ENCODE results near the gene EWSR1. TPM values are rescaled to one million over a fixed set of nuclear protein-coding genes. Genes with fewer than 3 reads are reported as not detected.

EWSR1 gene
- total RNA-seq, 1 experiment from 2014 or later = 462 TPM

- H3K4me2 ChIP-seq (ENCODE audit: insufficient read depth, insufficient read length, low read length) = no peak overlapping the region
- H3K4me1 Mint-ChIP-seq = peaks cover 2 to 3% of the 10 kb centered on the region in 2 experiments; a peak in 2 of 4 replicates
- H4K91ac ChIP-seq (ENCODE audit: insufficient read length, low read depth, low read length) = no peak overlapping the region
- H3T11ph ChIP-seq (ENCODE audit: low read length) = no peak overlapping the region
- TF ChIP-seq CTCF (conservative IDR thresholded peaks at IDR 0.05) = no peak
- no CpG with 5 or more reads among the region's 34 CpGs for WGBS (ENCODE audit: extremely low coverage, insufficient read length, low lambda C conversion rate)
- no peak overlapping the region for H3K18ac ChIP-seq (ENCODE audit: insufficient read length, low read depth, low read length)
- H3K14ac ChIP-seq (ENCODE audit: insufficient read depth, low read length) = no peak overlapping the region
- peaks cover 3% of the 10 kb centered on the region for H4K20me1 ChIP-seq (ENCODE audit: control insufficient read depth, insufficient read depth, insufficient read length)
- no peaks in the 10 kb centered on the region for H3K79me2 ChIP-seq (ENCODE audit: insufficient read depth, low read length)
- no peak overlapping the region for H2AFZ ChIP-seq (ENCODE audit: low read length)
- H3K27me3 Mint-ChIP-seq (ENCODE audit: low read depth) = no peaks in the 10 kb centered on the region
- H3K56ac ChIP-seq (ENCODE audit: insufficient read length, low read depth, low read length) = no peak overlapping the region
- no peaks in the 10 kb centered on the region for H3K9me3 ChIP-seq (ENCODE audit: control insufficient read depth, low read depth, low read length)
- H4K8ac ChIP-seq (replicated peaks; ENCODE audit: insufficient read length, low read depth, low read length) = no peak overlapping the region
- H4K5ac ChIP-seq (ENCODE audit: insufficient read length, low read depth, low read length) = no peak overlapping the region
- H2AK5ac ChIP-seq (ENCODE audit: insufficient read length, low read length) = no peak overlapping the region
- H3K23me2 ChIP-seq (ENCODE audit: insufficient read length, low read depth, low read length, poor library complexity, severe bottlenecking) = no peaks in the 10 kb centered on the region
- H3K27ac ChIP-seq (ENCODE audit: insufficient read length, low read depth, low read length) = no peak overlapping the region
- H3K9ac ChIP-seq (ENCODE audit: extremely low read depth, insufficient read length, low read length) = no peak overlapping the region
- no peak overlapping the region for H2BK120ac ChIP-seq (ENCODE audit: low read depth, low read length, poor library complexity, severe bottlenecking)
- no peak overlapping the region for H3K23ac ChIP-seq (ENCODE audit: insufficient read length, low read depth, low read length)
- H2BK12ac ChIP-seq (ENCODE audit: insufficient read length, low read depth, low read length) = no peak overlapping the region
- no peak overlapping the region for H3K4me3 Mint-ChIP-seq
- H2BK20ac ChIP-seq (ENCODE audit: low read depth, low read length, poor library complexity, severe bottlenecking) = no peak overlapping the region
- no peaks in the 10 kb centered on the region for H3K9me3 Mint-ChIP-seq
- H3K4ac ChIP-seq (ENCODE audit: low read depth, low read length) = no peak overlapping the region
- no peaks in the 10 kb centered on the region for H3K79me1 ChIP-seq (ENCODE audit: insufficient read depth, low read depth, low read length, poor library complexity, severe bottlenecking)
- peaks cover 3 to 27% (median 25%) of the 10 kb centered on the region in 3 experiments; a peak in 6 of 7 replicates for H3K36me3 Mint-ChIP-seq (ENCODE audit: insufficient read depth in 1 of 3, low read depth in 3 of 3)
- no peaks in the 10 kb centered on the region for H3K27me3 ChIP-seq (ENCODE audit: insufficient read depth, low read length)
- no peak overlapping the region for H2BK5ac ChIP-seq (ENCODE audit: insufficient read length, low read length)
- H3K4me1 ChIP-seq (ENCODE audit: insufficient read depth, low read length) = no peaks in the 10 kb centered on the region
- H2BK15ac ChIP-seq (ENCODE audit: low read depth, low read length) = no peak overlapping the region
- no peak overlapping the region; a peak in 2 of 7 replicates for H3K27ac Mint-ChIP-seq
- no peak for DNase-seq
Measured at GRCh38 chr22:29328566-29329500, 60.8 kb downstream of the EWSR1 start.
